Endothelial cell of umbilical vein (primary cell): ENCODE measurements around the gene MPV17.

Experiments used
- CTCF ChIP-seq, 2 donors: IDR thresholded peaks; 1 replicate in 1 of 2; 2 replicates in 1 of 2; pipeline ENCODE4 v1.5.1; 2011; ENCODE audit warnings: low read length in 2 of 2, mild to moderate bottlenecking in 2 of 2, moderate library complexity in 2 of 2, control low read depth in 1 of 2, inconsistent platforms in 1 of 2, low read depth in 1 of 2; ENCODE audit not compliant: insufficient read depth in 1 of 2; ENCODE audit errors: extremely low read depth in 1 of 2
- POLR2AphosphoS5 ChIP-seq: IDR thresholded peaks from 2 replicates; pipeline ENCODE4 v1.6.1; 2012; ENCODE audit warnings: low read depth, mild to moderate bottlenecking, control low read depth, low read length, moderate library complexity; ENCODE audit not compliant: insufficient read depth

- TF ChIP-seq CTCF (IDR thresholded peaks at IDR 0.05; ENCODE audit: extremely low read depth in 1 of 2, insufficient read depth in 1 of 2, low read depth in 1 of 2, low read length in 2 of 2), result no peak
- TF ChIP-seq POLR2AphosphoS5, result no peak
Measured at GRCh38 chr2:27350106-27350693, 27.3 kb upstream of the MPV17 start.
